K562 treated with DMSO at 1 percent for 4 hours (cell line): ENCODE measurements around the gene MSL2. TPM values are rescaled to one million over a fixed set of nuclear protein-coding genes. Genes with fewer than 3 reads are reported as not detected.

Experiments used
- total RNA-seq: library from RNA; unstranded; fragments of 300-600 nt; gene quantifications from 2 replicates; pipeline ENCODE4 v1.2.3, GENCODE V29; 2022; ENCODE audit not compliant: insufficient read depth

MSL2 gene, protein sequence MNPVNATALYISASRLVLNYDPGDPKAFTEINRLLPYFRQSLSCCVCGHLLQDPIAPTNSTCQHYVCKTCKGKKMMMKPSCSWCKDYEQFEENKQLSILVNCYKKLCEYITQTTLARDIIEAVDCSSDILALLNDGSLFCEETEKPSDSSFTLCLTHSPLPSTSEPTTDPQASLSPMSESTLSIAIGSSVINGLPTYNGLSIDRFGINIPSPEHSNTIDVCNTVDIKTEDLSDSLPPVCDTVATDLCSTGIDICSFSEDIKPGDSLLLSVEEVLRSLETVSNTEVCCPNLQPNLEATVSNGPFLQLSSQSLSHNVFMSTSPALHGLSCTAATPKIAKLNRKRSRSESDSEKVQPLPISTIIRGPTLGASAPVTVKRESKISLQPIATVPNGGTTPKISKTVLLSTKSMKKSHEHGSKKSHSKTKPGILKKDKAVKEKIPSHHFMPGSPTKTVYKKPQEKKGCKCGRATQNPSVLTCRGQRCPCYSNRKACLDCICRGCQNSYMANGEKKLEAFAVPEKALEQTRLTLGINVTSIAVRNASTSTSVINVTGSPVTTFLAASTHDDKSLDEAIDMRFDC
- total RNA-seq, result 10.0 and 10.8 TPM in 2 replicates

GRCh38 chr3:136196064-136196400, at the start of gene MSL2:
Gene MSL2 (minus strand): TSS chr3:136196335. CDS start chr3:136195113, 1,222 bp downstream.

Other genes starting within 250 kb of the MSL2 start
- gene PPP2R3A, start 230.6 kb downstream of the MSL2 start, total RNA-seq, result not detected in 2 replicates
- 50.4 and 52.9 TPM in 2 replicates for gene PCCB, start 54.0 kb upstream of the MSL2 start, total RNA-seq